Measurements from ENCODE around the gene MAP1A. TPM values are rescaled to one million over a fixed set of nuclear protein-coding genes. Genes with fewer than 3 reads are reported as not detected.

MAP1A gene
- total RNA-seq, 2 donors from 2014 or later: 6.2 to 21.9 TPM

DNA sequence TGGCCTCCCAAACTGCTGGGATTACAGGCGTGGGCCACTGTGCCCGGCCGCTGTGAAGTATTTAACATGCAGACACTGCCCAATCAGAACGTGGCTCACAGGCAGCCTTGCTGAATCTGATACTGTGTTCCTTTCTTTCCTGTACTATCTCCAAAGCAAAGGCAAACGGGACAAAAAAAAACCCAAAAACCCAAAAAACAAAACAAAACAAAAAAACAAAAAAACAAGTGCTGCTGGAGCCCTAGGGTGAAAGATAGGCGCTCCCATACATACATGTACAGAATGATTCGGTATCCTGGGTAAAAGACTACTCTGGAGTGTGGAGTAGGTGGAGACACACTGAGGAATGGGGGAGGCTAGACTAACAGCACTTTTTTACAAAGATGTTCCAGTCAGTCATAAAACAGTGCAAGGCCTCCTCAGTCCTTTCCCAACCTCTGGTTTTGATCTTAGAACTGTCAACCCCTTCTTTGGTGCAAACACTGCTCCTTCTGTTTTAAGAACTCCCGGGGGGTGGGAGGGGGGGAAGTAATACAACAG is 7.7 kb upstream of the MAP1A start:
- Histone ChIP-seq H3K9me3 (no peaks in the 10 kb centered on the region), H3K4me3 (peak overlapping the region; percentile 51 to 52), H3K27me3 (replicated peaks; ENCODE audit: insufficient read depth) (no peaks in the 10 kb centered on the region), H3K27ac (peak overlapping the region; percentile 70 to 83), H3K4me1 (replicated peaks) (no peaks in the 10 kb centered on the region), H3K36me3 (no peaks in the 10 kb centered on the region)
- intact Hi-C loops (cut with DNase I): loop anchor here (1.0 to 5.0 kb wide), 2 partner anchors 16 to 67 kb away; partner anchors contain the start of gene TP53BP1
- whole genome bisulfite sequencing: 22% methylated on average over 8 of the region's 8 CpGs
- TF ChIP-seq POLR2AphosphoS5 (IDR thresholded peaks at IDR 0.05) (no peak), POLR2A (IDR thresholded peaks at IDR 0.05) (no peak)
- TF ChIP-seq, protein P1, sequence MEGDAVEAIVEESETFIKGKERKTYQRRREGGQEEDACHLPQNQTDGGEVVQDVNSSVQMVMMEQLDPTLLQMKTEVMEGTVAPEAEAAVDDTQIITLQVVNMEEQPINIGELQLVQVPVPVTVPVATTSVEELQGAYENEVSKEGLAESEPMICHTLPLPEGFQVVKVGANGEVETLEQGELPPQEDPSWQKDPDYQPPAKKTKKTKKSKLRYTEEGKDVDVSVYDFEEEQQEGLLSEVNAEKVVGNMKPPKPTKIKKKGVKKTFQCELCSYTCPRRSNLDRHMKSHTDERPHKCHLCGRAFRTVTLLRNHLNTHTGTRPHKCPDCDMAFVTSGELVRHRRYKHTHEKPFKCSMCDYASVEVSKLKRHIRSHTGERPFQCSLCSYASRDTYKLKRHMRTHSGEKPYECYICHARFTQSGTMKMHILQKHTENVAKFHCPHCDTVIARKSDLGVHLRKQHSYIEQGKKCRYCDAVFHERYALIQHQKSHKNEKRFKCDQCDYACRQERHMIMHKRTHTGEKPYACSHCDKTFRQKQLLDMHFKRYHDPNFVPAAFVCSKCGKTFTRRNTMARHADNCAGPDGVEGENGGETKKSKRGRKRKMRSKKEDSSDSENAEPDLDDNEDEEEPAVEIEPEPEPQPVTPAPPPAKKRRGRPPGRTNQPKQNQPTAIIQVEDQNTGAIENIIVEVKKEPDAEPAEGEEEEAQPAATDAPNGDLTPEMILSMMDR (IDR thresholded peaks at IDR 0.05): no peak
- no peak for DNase-seq (ENCODE audit: low spot score)

DNA sequence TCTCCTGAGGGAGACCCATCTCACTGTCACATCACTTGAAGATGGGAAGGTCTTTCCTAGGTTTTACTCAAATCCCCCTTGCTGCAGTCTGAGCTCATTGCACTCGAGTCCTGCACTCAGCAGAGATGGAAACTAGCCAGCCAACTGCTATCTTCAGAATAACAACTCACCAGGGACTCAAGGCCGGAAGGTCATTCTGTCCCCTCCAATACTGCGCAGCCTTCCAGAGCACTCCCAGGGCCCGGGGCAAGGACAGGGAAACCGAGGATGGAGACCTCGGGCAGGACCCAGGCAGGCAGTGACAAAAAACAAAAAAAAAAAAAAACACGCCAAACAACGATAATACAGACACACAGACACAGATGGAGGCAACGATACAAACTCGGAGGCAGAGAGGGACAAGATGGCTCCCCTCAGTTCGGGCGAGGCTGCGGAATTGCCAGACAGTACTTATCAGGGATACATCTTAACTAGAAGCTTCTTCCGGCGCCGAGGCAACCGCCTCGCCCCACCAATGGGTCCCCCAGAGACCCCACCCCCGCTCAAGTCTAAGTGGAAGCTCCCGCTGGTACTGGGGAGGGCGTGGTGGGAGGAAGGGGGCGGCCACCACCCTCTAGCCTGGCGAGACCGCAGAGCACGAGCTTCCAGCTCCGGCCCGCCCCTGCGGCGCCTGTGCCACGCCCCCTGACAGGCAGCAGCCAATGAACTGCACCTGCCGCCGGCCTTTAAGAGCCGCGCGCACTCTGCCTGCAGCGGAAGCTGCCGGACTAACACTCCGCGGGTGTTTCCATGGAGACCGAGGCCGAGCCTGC is 7.0 kb upstream of the MAP1A start:
- peak; percentile 97 for DNase-seq (ENCODE audit: low spot score)
- Histone ChIP-seq H3K27ac (peak overlapping the region; percentile 70 to 83), H3K9me3 (no peaks in the 10 kb centered on the region), H3K4me1 (replicated peaks) (no peaks in the 10 kb centered on the region), H3K4me3 (peak overlapping the region; percentile 51 to 52), H3K36me3 (no peaks in the 10 kb centered on the region), H3K27me3 (replicated peaks; ENCODE audit: insufficient read depth) (no peaks in the 10 kb centered on the region)
- intact Hi-C loops (cut with DNase I): loop anchor here (1.0 to 5.0 kb wide), 2 partner anchors 17 to 68 kb away; partner anchors contain the start of gene TP53BP1
- under 1% methylated on average over 31 of the region's 41 CpGs for WGBS
- peak; percentile 64 for TF ChIP-seq POLR2A (IDR thresholded peaks at IDR 0.05)
- TF ChIP-seq, protein P1 (IDR thresholded peaks at IDR 0.05): peak in 2 of 4 experiments; percentile 43 to 44
- TF ChIP-seq POLR2AphosphoS5 (IDR thresholded peaks at IDR 0.05): peak; percentile 91

DNA sequence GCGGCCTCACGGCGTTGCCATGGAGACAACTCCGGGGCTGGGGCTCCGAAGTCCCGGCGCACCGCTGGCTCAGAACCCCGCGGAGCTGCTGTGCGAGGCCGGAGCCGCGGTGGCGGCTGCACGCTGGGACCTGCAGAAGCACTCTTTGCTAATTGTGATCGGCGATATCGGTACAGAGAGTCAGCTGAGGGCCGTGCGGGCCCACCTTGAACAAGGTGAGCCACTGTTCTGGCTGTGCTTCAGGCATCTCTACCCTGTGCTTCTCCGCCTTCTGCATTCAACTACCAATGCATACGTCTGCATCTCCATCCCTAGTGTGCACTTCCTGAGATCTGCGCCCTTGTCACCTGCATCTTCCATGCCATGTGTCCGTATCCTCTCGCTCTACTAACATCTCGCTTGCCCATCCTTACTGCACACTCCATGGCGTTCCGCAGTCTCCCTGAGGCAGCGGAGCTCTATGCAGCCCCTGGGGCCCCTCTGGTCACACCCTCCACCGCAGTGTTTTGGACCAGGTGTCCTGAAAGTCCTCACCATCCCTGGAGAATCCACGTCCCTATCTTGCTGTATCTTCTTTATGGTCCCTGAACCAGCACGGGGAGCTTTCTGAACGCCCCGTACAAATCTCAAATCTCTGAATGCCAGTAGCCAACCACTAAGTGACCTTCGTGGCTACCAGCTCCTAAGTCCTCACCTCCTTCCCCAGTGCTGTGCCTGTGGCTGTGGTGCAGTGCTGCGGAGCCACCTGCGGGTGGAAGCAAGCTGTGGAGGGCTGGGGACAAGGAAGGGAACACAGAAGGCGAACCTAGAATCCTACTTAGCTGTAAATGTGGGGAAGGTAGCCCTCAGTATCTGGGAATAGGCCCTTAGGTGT is 6.2 kb upstream of the MAP1A start:
- H3K36me3 ChIP-seq: no peaks in the 10 kb centered on the region
- WGBS: 14% methylated on average over 23 of the region's 39 CpGs
- TF ChIP-seq POLR2A (IDR thresholded peaks at IDR 0.05) (no peak), POLR2AphosphoS5 (IDR thresholded peaks at IDR 0.05) (peak; percentile 1)
- TF ChIP-seq, protein P1 (IDR thresholded peaks at IDR 0.05): peak in 1 of 4 experiments; percentile 23
- H3K9me3 ChIP-seq: no peaks in the 10 kb centered on the region
- no peaks in the 10 kb centered on the region for H3K27me3 ChIP-seq (replicated peaks; ENCODE audit: insufficient read depth)
- DNase-seq (ENCODE audit: low spot score): no peak
- H3K27ac ChIP-seq: peak overlapping the region in 1 of 2 donors; percentile 83
- H3K4me1 ChIP-seq (replicated peaks): no peaks in the 10 kb centered on the region
- intact Hi-C loops (cut with DNase I): loop anchor here (5.0 kb wide), 1 partner anchor 69 kb away; no protein-coding TSS in a partner anchor
- H3K4me3 ChIP-seq: peak overlapping the region; percentile 51 to 52

DNA sequence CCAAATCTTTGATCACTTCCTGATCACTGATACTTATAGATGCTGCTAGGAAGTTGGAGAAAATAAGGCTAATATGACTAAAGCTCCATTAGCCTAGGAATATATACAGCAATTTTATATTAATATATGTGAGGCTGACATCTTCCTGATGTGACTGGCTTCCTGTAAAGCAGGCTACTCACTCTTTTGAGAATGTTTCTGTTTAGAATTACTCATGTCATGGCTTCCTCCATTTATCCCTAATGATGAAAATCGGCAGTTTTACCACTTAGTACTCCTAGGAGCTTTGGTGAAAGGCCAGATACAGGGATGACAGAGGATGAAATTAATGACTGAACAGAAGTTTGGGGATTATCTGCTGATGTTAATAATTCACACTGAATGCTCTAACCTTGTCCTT is 3.9 kb upstream of the MAP1A start:
- WGBS: 74% methylated on average over 1 of the region's 1 CpG
- Histone ChIP-seq H3K4me1 (replicated peaks) (peaks cover 4% of the 10 kb centered on the region), H3K27ac (no peak overlapping the region), H3K9me3 (no peaks in the 10 kb centered on the region), H3K4me3 (no peak overlapping the region), H3K36me3 (no peaks in the 10 kb centered on the region), H3K27me3 (replicated peaks; ENCODE audit: insufficient read depth) (no peaks in the 10 kb centered on the region)
- no peak for DNase-seq (ENCODE audit: low spot score)
- no peak for TF ChIP-seq POLR2AphosphoS5 (IDR thresholded peaks at IDR 0.05)
- TF ChIP-seq, protein P1 (IDR thresholded peaks at IDR 0.05): no peak
- no peak for TF ChIP-seq POLR2A (IDR thresholded peaks at IDR 0.05)
- intact Hi-C loops (cut with DNase I): loop anchor here (5.0 kb wide), 1 partner anchor 71 kb away; no protein-coding TSS in a partner anchor
